IMR-90 (cell line): ENCODE results near the gene NUB1. TPM values are rescaled to one million over a fixed set of nuclear protein-coding genes. Genes with fewer than 3 reads are reported as not detected.

Source experiments
- ATAC-seq: fragments of 200-7000 bp; cut with Tn5 transposase; 2 replicates; pipeline ENCODE4 v1.9.1; 2020; ENCODE audit warnings: low read depth, mild to moderate bottlenecking, moderate library complexity
- BruUV-seq: library from RNA; stranded (reverse); fragments of 400-500 nt; replicated peaks from 2 replicates; lab custom pipeline; 2021; lab: Mats Ljungman, UMichigan
- CTCF ChIA-PET: fragments of 300-600 bp; formaldehyde crosslinking; extraction: SDS; loops from one replicate; lab custom pipeline; 2021; ENCODE audit warnings: antibody characterized with exemption; lab: Yijun Ruan, JAX
- POLR2A ChIA-PET: fragments of 300-600 bp; sonication (Branson Sonifier 250); formaldehyde crosslinking; loops from one replicate; lab custom pipeline; 2022; ENCODE audit warnings: antibody characterized with exemption; ENCODE audit not compliant: unreplicated experiment; lab: Charles Lee
- DNase-seq: peaks from one replicate; pipeline ENCODE4 v3.0.0; 2013
- H2AFZ ChIP-seq: replicated peaks from 2 replicates; pipeline ENCODE3; 2013; ENCODE audit warnings: low read length, mild to moderate bottlenecking; ENCODE audit not compliant: poor library complexity
- H2AK5ac ChIP-seq: 2 replicates; pipeline ENCODE4 v1.6.1; 2013; ENCODE audit warnings: low read depth, low read length, inconsistent platforms
- H2AK9ac ChIP-seq: replicated peaks from 2 replicates; pipeline ENCODE3; 2013; ENCODE audit warnings: mild to moderate bottlenecking, low read depth, low read length, moderate library complexity; ENCODE audit not compliant: poor library complexity
- H2BK120ac ChIP-seq: 2 replicates; pipeline ENCODE4 v1.6.1; 2013; ENCODE audit warnings: low read depth, low read length, inconsistent platforms
- H2BK15ac ChIP-seq: 3 replicates; pipeline ENCODE4 v1.6.1; 2013; ENCODE audit warnings: low read depth, low read length, inconsistent platforms
- H2BK20ac ChIP-seq: 2 replicates; pipeline ENCODE4 v1.6.1; 2013; ENCODE audit warnings: low read depth, mild to moderate bottlenecking, inconsistent platforms, low read length, moderate library complexity
- H2BK5ac ChIP-seq: 2 replicates; pipeline ENCODE4 v1.6.1; 2013; ENCODE audit warnings: mild to moderate bottlenecking, low read depth, low read length, inconsistent platforms; ENCODE audit not compliant: poor library complexity, severe bottlenecking
- H3K14ac ChIP-seq: replicated peaks from 2 replicates; pipeline ENCODE4 v1.6.1; 2013; ENCODE audit warnings: low read depth, low read length, inconsistent platforms
- H3K18ac ChIP-seq: 2 replicates; pipeline ENCODE4 v1.6.1; 2013; ENCODE audit warnings: low read depth, low read length, control low read depth
- H3K23ac ChIP-seq: 2 replicates; pipeline ENCODE4 v1.6.1; 2013; ENCODE audit warnings: low read depth, low read length, inconsistent platforms
- H3K27ac ChIP-seq: 2 replicates; pipeline ENCODE4 v1.5.1; 2013; ENCODE audit warnings: mild to moderate bottlenecking, control low read depth, low read length; ENCODE audit not compliant: insufficient read depth
- H3K27me3 ChIP-seq: 2 replicates; pipeline ENCODE4 v1.6.1; 2013; ENCODE audit warnings: low read length; ENCODE audit not compliant: control insufficient read depth, insufficient read depth
- H3K36me3 ChIP-seq: 2 replicates; pipeline ENCODE4 v1.6.1; 2013; ENCODE audit warnings: low read length, mixed read lengths; ENCODE audit not compliant: control insufficient read depth, insufficient read depth
- H3K4ac ChIP-seq: 2 replicates; pipeline ENCODE4 v1.6.1; 2013; ENCODE audit warnings: low read depth, low read length, inconsistent platforms
- H3K4me1 ChIP-seq: 2 replicates; pipeline ENCODE4 v1.6.1; 2013; ENCODE audit warnings: low read length, mixed read lengths; ENCODE audit not compliant: control insufficient read depth, insufficient read depth
- H3K4me2 ChIP-seq: 2 replicates; pipeline ENCODE4 v1.6.1; 2013; ENCODE audit warnings: low read depth, mild to moderate bottlenecking, control low read depth, low read length, moderate library complexity
- H3K4me3 ChIP-seq: 2 replicates; pipeline ENCODE4 v1.5.1; 2013; ENCODE audit warnings: low read depth, mild to moderate bottlenecking, control low read depth, low read length, moderate library complexity; ENCODE audit not compliant: insufficient read depth
- H3K56ac ChIP-seq: 2 replicates; pipeline ENCODE4 v1.6.1; 2013; ENCODE audit warnings: low read length, inconsistent platforms; ENCODE audit not compliant: insufficient read depth; ENCODE audit errors: extremely low read depth
- H3K79me1 ChIP-seq, 2 experiments: 2 replicates each; pipeline ENCODE4 v1.6.1; 2013; ENCODE audit warnings: low read length in 2 of 2, inconsistent platforms in 1 of 2, low read depth in 1 of 2
- H3K9ac ChIP-seq: 2 replicates; pipeline ENCODE4 v1.6.1; 2013; ENCODE audit warnings: low read depth, low read length, control low read depth
- H3K9me1 ChIP-seq: 2 replicates; pipeline ENCODE4 v1.6.1; 2013; ENCODE audit warnings: low read length, inconsistent platforms; ENCODE audit not compliant: insufficient read depth
- H3K9me3 ChIP-seq: 2 replicates; pipeline ENCODE4 v1.6.1; 2013; ENCODE audit warnings: low read length; ENCODE audit not compliant: control insufficient read depth, insufficient read depth
- H4K20me1 ChIP-seq: 2 replicates; pipeline ENCODE4 v1.6.1; 2013; ENCODE audit warnings: low read length, inconsistent platforms; ENCODE audit not compliant: insufficient read depth
- H4K5ac ChIP-seq: 2 replicates; pipeline ENCODE4 v1.6.1; 2013; ENCODE audit warnings: mild to moderate bottlenecking, low read depth, low read length, control low read depth
- H4K8ac ChIP-seq, 2 experiments: 2 replicates each; pipeline ENCODE4 v1.6.1; 2013; ENCODE audit warnings: low read depth in 2 of 2, low read length in 2 of 2, control low read depth in 1 of 2, inconsistent platforms in 1 of 2
- H4K91ac ChIP-seq: 2 replicates; pipeline ENCODE4 v1.6.1; 2013; ENCODE audit warnings: low read depth, low read length, inconsistent platforms; ENCODE audit not compliant: insufficient read depth
- BHLHE40 ChIP-seq: fragments of 150-350 bp; IDR thresholded peaks from 2 replicates; pipeline ENCODE4 v1.6.1; 2016; ENCODE audit warnings: mild to moderate bottlenecking, low read depth, low read length
- CEBPB ChIP-seq: IDR thresholded peaks from 2 replicates; pipeline ENCODE4 v1.6.1; 2012; ENCODE audit warnings: low read depth, low read length, improper control_type of control experiment
- CHD1 ChIP-seq: IDR thresholded peaks from 2 replicates; pipeline ENCODE4 v1.6.1; 2012; ENCODE audit warnings: low read depth, low read length, improper control_type of control experiment
- MAFK ChIP-seq: IDR thresholded peaks from 2 replicates; pipeline ENCODE4 v1.6.1; 2012; ENCODE audit warnings: low read depth, low read length, improper control_type of control experiment
- MXI1 ChIP-seq: IDR thresholded peaks from 2 replicates; pipeline ENCODE4 v1.6.1; 2012; ENCODE audit warnings: low read depth, mild to moderate bottlenecking, low read length, moderate library complexity, borderline replicate concordance
- NFE2L2 ChIP-seq: fragments of 150-350 bp; IDR thresholded peaks from 2 replicates; pipeline ENCODE4 v1.6.1; 2016; ENCODE audit warnings: low read depth, mild to moderate bottlenecking, low read length
- RFX5 ChIP-seq: IDR thresholded peaks from 2 replicates; pipeline ENCODE4 v1.8.0; 2012; ENCODE audit warnings: low read depth, mild to moderate bottlenecking, low read length, moderate library complexity
- WGBS, 2 experiments: methylation state at CpG; one replicate each; pipeline versions ENCODE4 v1.1.5 to v1.1.7; 2013; ENCODE audit warnings: missing lambda C conversion rate in 2 of 2; ENCODE audit not compliant: insufficient read length in 1 of 2; ENCODE audit errors: extremely low coverage in 2 of 2; 5-methylcytosine and 5-hydroxymethylcytosine counted together
- dilution Hi-C: fragments of 300-500 bp; cut with HindIII; formaldehyde crosslinking; loops from one replicate; pipeline ENCODE4 v1.14.3; 2018; ENCODE audit warnings: low sequenced_read_pairs; ENCODE audit not compliant: unreplicated experiment
- in situ Hi-C: fragments of 300-500 bp; cut with MboI; formaldehyde crosslinking; loops from 3 replicates; pipeline ENCODE4 v1.14.3; 2019; ENCODE audit warnings: low sequenced_read_pairs, inconsistent platforms, mixed read lengths
- intact Hi-C: fragments of 100-400 bp; cut with micrococcal nuclease; formaldehyde crosslinking; loops from 2 replicates; pipeline ENCODE4 v1.10.0; 2022
- polyA plus RNA-seq, 3 experiments: library from polyadenylated mRNA; depleted of rRNA; stranded (reverse); fragments of >200 nt; gene quantifications; 2 replicates each; pipeline ENCODE4 v1.2.3, GENCODE V29; 2012; ENCODE audit warnings: low replicate concordance in 1 of 3
- total RNA-seq: library from RNA; depleted of rRNA; stranded (reverse); fragments of >200 nt; gene quantifications from 2 replicates; pipeline ENCODE4 v1.2.3, GENCODE V29; 2012
- TF ChIP-seq, protein P1 (sequence below): fragments of 150-350 bp; IDR thresholded peaks from 2 replicates; pipeline ENCODE4 v1.6.1; 2016; ENCODE audit warnings: low read depth, mild to moderate bottlenecking, low read length, moderate library complexity, borderline replicate concordance
- TF ChIP-seq, protein P2 (sequence below): conservative IDR thresholded peaks from 2 replicates; pipeline ENCODE4 v1.5.1; 2012; ENCODE audit warnings: mild to moderate bottlenecking, low read depth, low read length, improper control_type of control experiment

NUB1 gene
- total and polyA plus RNA-seq, 2 of the 4 experiments (the other 2 are of a cell fraction), result 20.1 to 29.7 TPM

DNA sequence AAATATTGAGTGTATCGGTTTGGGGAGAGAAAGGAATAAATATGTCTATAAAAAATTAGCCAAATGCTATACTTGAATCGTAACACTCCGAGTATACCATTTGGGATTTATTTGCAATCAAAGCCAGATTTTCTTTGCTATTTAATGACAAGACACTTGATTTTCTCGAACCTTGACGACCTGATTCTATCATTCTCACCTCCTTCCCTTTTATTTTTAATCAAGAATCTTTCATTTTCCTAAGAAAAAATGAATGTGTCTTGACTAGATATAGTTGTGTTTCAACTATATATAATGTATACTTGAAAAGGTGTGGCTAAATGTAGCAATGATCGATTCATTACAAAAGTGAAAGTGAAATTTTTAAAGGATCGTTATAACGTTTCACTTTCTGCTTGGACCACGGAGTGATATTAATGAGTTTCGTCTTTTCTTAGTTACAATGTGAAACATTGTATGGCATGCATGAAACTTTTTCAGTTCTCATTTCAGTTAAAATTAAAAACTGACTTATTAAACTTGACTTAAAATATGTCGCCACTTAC lies 562 bp downstream of the NUB1 start:
- Histone ChIP-seq H3K9me1 (peaks cover 3% of the 10 kb centered on the region; the same call in 1 of the 2 replicates), H2BK20ac (no peak overlapping the region), H2AK9ac (no peak overlapping the region), H4K5ac (peak overlapping the region; percentile 33; the same call in 1 of the 2 replicates), H3K4me1 (peaks cover 3% of the 10 kb centered on the region), H3K36me3 (peaks cover 14% of the 10 kb centered on the region), H2BK5ac (no peak overlapping the region), H2BK120ac (no peak overlapping the region), H3K79me1 (peaks cover 14 to 26% of the 10 kb centered on the region in 2 experiments), H3K14ac (no peak overlapping the region), H3K56ac (peak overlapping the region; percentile 46; the same call in 1 of the 2 replicates), H3K9ac (peak overlapping the region; percentile 81), H2BK15ac (no peak overlapping the region), H3K18ac (no peak overlapping the region), H3K4me3 (peak overlapping the region; percentile 99), H3K4me2 (peak overlapping the region; percentile 93), H4K8ac (peak overlapping the region; percentile 22 to 77; a peak in 3 of 4 replicates), H2AFZ (peak overlapping the region; percentile 99), H3K27ac (peak overlapping the region; percentile 75), H4K20me1 (no peaks in the 10 kb centered on the region; the same call in 1 of the 2 replicates), H3K23ac (no peak overlapping the region), H3K27me3 (no peaks in the 10 kb centered on the region; the same call in 1 of the 2 replicates), H2AK5ac (no peak overlapping the region), H4K91ac (no peak overlapping the region; the same call in 1 of the 2 replicates), H3K9me3 (peaks cover 3% of the 10 kb centered on the region; the same call in 1 of the 2 replicates), H3K4ac (no peak overlapping the region)
- BruUV-seq, result TSS peak; percentile 59
- no CpG with 5 or more reads among the region's 11 CpGs for WGBS, 2 experiments
- ATAC-seq (no peak), DNase-seq (no peak)
- dilution Hi-C loops (no loop called here), intact Hi-C loops (loop anchor here (1.0 kb wide), 1 partner anchor 27 kb away; no protein-coding TSS in a partner anchor), in situ Hi-C loops (no loop called here)
- CTCF ChIA-PET, result interaction anchor here (0.6 to 1.0 kb wide), 3 partner anchors 106 to 467 kb away, joined by 3 to 4 read pairs (median 4); no protein-coding TSS in a partner anchor
- POLR2A ChIA-PET, result interaction anchor here (0.6 to 0.9 kb wide), 2 partner anchors 14 to 33 kb away, joined by 3 read pairs; no protein-coding TSS in a partner anchor
- TF ChIP-seq MAFK (no peak), BHLHE40 (no peak), CHD1 (no peak), CEBPB (no peak), MXI1 (no peak), RFX5 (no peak), NFE2L2 (no peak)
- TF ChIP-seq, protein P1, sequence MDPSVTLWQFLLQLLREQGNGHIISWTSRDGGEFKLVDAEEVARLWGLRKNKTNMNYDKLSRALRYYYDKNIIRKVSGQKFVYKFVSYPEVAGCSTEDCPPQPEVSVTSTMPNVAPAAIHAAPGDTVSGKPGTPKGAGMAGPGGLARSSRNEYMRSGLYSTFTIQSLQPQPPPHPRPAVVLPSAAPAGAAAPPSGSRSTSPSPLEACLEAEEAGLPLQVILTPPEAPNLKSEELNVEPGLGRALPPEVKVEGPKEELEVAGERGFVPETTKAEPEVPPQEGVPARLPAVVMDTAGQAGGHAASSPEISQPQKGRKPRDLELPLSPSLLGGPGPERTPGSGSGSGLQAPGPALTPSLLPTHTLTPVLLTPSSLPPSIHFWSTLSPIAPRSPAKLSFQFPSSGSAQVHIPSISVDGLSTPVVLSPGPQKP, result no peak
- TF ChIP-seq, protein P2, sequence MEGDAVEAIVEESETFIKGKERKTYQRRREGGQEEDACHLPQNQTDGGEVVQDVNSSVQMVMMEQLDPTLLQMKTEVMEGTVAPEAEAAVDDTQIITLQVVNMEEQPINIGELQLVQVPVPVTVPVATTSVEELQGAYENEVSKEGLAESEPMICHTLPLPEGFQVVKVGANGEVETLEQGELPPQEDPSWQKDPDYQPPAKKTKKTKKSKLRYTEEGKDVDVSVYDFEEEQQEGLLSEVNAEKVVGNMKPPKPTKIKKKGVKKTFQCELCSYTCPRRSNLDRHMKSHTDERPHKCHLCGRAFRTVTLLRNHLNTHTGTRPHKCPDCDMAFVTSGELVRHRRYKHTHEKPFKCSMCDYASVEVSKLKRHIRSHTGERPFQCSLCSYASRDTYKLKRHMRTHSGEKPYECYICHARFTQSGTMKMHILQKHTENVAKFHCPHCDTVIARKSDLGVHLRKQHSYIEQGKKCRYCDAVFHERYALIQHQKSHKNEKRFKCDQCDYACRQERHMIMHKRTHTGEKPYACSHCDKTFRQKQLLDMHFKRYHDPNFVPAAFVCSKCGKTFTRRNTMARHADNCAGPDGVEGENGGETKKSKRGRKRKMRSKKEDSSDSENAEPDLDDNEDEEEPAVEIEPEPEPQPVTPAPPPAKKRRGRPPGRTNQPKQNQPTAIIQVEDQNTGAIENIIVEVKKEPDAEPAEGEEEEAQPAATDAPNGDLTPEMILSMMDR, result no peak
